GM03348 (cell line): ENCODE data around the gene LIFR.

ENCODE experiments used
- DNase-seq: peaks from one replicate; pipeline ENCODE4 v3.0.0; 2012; ENCODE audit warnings: low spot score

Gene LIFR

DNA sequence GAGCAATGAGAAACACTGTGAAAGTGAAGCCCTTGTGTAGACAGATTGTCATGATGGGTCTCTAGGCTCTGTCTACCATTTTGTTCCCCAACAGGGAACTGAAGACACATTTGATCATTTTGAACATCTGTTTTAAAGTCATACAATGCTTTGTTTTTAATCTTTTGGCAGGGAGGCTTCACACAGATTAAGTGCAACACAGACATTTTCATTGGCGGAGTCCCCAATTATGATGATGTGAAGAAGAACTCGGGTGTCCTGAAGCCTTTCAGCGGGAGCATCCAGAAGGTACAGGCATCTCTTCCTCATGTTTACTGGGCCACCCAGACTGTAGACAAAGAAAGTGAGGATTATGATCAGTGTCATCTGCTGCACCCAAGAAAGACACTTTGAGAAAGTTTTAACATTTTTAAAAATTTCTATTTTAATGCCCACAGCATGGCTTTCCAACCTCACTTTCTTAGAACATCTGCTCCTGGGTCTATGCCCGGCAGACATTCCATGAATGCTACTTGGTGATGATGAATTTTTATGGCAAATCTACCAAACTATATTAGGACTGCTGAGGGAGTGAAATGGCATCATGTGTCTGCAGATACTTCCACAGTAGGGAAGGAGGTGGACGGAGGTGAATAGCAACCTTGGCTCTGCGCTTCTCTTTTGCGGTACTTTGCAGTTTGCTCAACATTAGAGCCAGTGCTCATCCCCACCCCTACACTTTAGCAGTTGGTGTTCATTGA is 121.3 kb downstream of the LIFR start:
- peak; percentile 73 for DNase-seq

DNA sequence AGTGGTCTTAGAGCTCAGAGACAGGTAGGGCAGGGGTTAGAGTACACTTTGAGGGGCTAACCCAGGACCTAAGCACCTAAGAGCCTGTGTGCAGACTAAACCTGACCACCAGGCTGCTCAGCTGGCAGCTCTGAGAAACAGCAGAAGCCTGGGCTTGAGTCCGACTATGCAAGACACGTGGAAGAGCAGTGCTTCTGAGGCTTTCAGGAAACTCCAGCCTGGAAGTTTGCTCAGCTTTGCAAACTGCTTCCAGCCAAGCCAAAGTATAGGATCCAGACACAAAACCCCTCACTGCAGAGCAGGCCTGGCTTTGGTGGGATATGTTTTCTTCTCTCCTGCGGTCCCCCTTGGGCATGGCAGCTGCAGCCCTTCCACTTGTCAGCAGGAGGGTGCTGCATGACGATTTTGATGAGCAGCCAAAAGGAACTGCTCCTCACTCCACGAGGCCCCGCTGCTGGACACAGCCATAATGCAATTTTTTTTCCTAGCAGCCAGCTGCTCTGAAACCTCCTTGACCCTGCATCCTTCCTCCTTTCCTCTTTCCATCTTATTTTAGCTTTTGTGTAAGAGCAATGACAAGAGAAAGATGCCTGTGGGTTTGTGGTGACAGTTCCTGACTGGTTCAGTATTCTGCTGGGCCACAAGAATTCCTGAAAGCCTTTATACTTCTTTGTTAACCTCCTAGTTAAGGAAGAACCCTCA is 123.1 kb downstream of the LIFR start:
- peak; percentile 71 for DNase-seq

DNA sequence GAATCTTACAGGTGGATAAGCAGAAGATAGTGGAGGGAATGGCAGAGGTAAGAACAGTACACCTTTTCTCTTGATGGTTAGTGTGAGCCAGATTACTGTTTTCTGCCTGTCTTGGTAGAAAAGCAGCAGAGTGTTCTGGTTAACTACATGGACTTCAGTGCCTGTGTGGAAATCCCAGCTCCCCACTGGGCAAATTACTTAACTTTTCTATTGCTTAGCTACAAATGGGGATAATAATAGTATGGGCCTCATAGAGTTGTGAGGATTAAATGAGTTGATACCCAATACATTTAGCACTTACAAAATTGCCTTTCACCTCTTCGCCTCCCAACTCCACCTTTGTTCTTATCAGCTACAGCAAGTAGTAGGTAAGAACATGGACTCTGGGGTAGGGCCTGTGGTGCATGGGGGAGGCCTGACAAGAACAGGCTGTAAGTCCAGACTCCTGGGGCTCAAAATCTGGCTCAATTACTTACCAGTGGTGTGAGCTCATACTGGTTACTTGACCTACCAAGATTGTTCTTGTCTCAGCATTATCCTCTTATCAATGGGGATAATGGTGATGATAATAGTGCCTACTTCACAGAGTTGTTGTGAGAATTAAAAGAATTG is 125.1 kb downstream of the LIFR start:
- DNase-seq, result no peak

DNA sequence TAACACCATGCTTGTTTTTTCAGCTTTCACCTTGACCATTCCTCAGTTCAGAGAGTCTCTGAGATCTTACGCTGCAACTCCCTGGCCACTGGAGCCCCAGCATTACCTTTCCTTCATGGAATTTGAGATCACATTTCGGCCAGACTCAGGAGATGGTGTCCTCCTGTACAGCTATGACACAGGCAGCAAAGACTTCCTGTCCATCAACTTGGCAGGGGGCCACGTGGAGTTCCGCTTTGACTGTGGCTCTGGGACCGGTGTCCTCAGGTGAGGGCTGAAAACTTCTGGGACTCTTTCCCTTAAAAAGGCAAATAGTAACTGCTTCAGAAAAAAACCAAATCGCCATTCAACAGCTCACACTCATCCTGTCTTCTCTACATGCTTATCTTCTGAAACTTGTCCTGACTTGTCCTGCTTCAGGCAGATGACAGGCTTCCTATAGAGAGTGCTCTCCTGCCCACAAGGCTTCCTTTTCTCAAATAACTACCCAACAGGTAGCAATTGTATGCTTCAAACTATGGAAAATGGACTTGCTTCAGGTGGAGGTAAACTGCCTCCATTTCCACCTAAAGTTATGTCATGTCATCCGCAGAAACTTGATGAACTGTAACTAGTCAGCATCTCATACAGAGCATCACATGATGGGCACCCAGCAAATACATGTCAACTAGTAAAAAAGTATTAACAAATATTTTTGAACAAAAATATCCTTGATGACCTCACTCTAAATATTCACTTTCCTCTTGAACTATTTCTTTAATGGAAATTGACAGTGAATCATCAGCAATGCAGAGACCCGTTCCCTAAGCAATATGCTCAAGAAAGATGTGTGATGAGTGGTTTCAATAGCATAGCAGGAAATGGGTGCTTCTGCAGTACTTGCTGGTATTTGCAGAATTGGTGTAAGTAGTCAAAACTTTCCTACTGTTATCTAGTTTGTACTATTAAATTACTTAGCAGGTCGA is 129.2 kb downstream of the LIFR start:
- no peak for DNase-seq

DNA sequence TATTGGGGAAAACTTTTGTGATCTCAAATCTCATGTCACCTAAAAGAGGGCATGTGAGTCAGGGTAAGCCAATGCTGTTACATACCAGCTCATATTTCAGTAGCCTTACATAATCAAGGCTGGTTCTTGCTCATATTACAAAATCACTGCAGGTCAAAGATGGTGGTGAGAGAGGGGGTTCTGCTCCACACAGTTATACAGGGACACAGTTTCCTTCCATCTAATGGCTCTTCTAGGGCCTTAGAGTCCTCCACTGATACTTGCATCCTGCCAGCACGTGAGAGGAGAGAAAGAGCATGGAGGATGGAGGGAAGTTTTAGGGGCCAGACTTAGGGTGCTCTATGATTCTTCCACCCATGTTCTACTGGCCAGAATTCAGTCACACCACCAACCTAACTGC is 130.0 kb downstream of the LIFR start:
- peak; percentile 41 for DNase-seq
